ENCODE measurements around the gene KRTCAP3. TPM values are rescaled to one million over a fixed set of nuclear protein-coding genes. Genes with fewer than 3 reads are reported as not detected.
A peak's percentile ranks its signal among the peaks of the same experiment; 100 is the strongest.

KRTCAP3 gene
- total RNA-seq, 2 donors from 2014 or later: 27.0 to 29.7 TPM

DNA sequence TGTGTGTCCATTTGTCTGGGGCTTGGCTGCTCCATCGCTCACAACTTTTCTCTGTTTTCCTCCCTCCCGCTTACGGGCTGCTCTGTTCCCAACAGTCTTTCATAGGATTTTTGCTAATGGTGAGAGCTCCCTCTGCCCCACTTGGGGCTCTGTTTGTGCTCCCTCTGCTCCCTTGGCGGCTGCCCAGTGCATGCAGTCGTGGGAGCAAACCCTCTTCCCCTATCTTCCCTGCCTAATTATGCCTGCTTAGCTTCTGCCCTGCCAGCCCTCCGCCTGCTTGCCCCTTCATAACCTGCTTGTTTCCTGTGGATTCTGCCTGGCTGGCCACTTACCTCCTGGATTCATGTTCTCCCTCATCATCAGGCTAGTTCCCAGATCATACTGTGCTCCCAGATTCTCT, 6.6 kb upstream of the KRTCAP3 start:
- TF ChIP-seq, protein P1, sequence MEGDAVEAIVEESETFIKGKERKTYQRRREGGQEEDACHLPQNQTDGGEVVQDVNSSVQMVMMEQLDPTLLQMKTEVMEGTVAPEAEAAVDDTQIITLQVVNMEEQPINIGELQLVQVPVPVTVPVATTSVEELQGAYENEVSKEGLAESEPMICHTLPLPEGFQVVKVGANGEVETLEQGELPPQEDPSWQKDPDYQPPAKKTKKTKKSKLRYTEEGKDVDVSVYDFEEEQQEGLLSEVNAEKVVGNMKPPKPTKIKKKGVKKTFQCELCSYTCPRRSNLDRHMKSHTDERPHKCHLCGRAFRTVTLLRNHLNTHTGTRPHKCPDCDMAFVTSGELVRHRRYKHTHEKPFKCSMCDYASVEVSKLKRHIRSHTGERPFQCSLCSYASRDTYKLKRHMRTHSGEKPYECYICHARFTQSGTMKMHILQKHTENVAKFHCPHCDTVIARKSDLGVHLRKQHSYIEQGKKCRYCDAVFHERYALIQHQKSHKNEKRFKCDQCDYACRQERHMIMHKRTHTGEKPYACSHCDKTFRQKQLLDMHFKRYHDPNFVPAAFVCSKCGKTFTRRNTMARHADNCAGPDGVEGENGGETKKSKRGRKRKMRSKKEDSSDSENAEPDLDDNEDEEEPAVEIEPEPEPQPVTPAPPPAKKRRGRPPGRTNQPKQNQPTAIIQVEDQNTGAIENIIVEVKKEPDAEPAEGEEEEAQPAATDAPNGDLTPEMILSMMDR (conservative IDR thresholded peaks at IDR 0.05): no peak
- Mint-ChIP-seq H3K4me3 (no peak overlapping the region), H3K36me3 (ENCODE audit: low read depth) (peaks cover 72% of the 10 kb centered on the region), H3K4me1 (peaks cover 16% of the 10 kb centered on the region), H3K27me3 (ENCODE audit: insufficient read depth) (no peaks in the 10 kb centered on the region), H3K9me3 (no peaks in the 10 kb centered on the region), H3K27ac (peak overlapping the region; percentile 20)
- Histone ChIP-seq H3K9ac (ENCODE audit: extremely low read depth, low read length, poor library complexity, severe bottlenecking) (no peak overlapping the region), H3K9me3 (ENCODE audit: control insufficient read depth, low read length) (no peaks in the 10 kb centered on the region), H3K27me3 (ENCODE audit: control insufficient read depth, insufficient read depth, low read length, poor library complexity, severe bottlenecking) (no peaks in the 10 kb centered on the region), H3K36me3 (ENCODE audit: control insufficient read depth, insufficient read depth, low read length) (peaks cover 77% of the 10 kb centered on the region), H3K4me3 (ENCODE audit: low read length) (no peak overlapping the region), H3K4me1 (ENCODE audit: control insufficient read depth, insufficient read depth, low read length) (peaks cover under 1% of the 10 kb centered on the region), H3K27ac (ENCODE audit: low read depth, low read length) (no peak overlapping the region)
- 93 to 95% methylated on average over 6 of the region's 6 CpGs for WGBS, 2 experiments (ENCODE audit: insufficient coverage in 1 of 2, insufficient read length in 1 of 2)
- no peak for DNase-seq

DNA sequence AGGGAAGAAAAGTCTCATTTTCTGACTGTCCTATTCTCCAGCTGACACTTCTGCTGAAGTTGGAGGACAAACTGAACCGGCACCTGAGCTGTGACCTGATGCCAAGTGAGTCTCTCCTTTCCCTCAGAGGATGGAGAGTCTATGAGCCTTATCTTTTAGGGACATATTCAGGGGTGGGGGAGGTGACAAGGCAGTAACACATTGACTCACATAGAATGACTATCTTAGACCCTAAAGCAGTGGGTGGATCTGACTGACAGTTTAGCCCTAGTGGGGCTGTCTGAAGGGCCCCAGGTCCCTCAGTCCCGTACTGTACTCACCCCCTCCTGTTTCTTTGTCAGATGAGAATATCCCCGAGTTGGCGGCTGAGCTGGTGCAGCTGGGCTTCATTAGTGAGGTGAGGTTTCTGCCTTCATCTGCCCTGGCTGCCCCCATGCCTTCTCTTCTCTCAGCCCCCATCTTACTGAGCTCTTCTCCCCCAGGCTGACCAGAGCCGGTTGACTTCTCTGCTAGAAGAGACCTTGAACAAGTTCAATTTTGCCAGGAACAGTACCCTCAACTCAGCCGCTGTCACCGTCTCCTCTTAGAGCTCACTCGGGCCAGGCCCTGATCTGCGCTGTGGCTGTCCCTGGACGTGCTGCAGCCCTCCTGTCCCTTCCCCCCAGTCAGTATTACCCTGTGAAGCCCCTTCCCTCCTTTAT, 805 bp upstream of the KRTCAP3 start:
- Mint-ChIP-seq H3K4me3 (peak overlapping the region; percentile 55), H3K27me3 (ENCODE audit: insufficient read depth) (no peaks in the 10 kb centered on the region), H3K36me3 (ENCODE audit: low read depth) (peaks cover 69% of the 10 kb centered on the region), H3K9me3 (no peaks in the 10 kb centered on the region), H3K27ac (no peak overlapping the region), H3K4me1 (peaks cover 12% of the 10 kb centered on the region)
- TF ChIP-seq, protein P1 (conservative IDR thresholded peaks at IDR 0.05): no peak
- Histone ChIP-seq H3K36me3 (ENCODE audit: control insufficient read depth, insufficient read depth, low read length) (peaks cover 56% of the 10 kb centered on the region), H3K4me3 (ENCODE audit: low read length) (no peak overlapping the region), H3K27ac (ENCODE audit: low read depth, low read length) (no peak overlapping the region), H3K4me1 (ENCODE audit: control insufficient read depth, insufficient read depth, low read length) (peaks cover 3% of the 10 kb centered on the region), H3K27me3 (ENCODE audit: control insufficient read depth, insufficient read depth, low read length, poor library complexity, severe bottlenecking) (no peaks in the 10 kb centered on the region), H3K9me3 (ENCODE audit: control insufficient read depth, low read length) (no peaks in the 10 kb centered on the region), H3K9ac (ENCODE audit: extremely low read depth, low read length, poor library complexity, severe bottlenecking) (no peak overlapping the region)
- no peak for DNase-seq
- 89 to 100% methylated on average over 2 to 10 of the region's 10 CpGs for WGBS, 2 experiments (ENCODE audit: insufficient coverage in 1 of 2, insufficient read length in 1 of 2)

DNA sequence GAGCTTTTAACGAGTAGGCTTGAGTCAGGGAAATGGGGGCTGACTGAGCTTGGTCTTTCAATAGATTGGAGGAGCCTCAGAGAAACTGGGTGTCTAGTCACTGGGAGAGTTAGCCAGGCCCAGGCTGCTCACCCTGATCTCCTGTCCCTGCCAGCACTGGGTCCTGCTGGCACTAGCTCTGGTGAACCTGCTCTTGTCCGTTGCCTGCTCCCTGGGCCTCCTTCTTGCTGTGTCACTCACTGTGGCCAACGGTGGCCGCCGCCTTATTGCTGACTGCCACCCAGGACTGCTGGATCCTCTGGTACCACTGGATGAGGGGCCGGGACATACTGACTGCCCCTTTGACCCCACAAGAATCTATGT, 720 bp downstream of the KRTCAP3 start:
- peak overlapping the region; percentile 34 for H3K9ac ChIP-seq (ENCODE audit: extremely low read depth, low read length, poor library complexity, severe bottlenecking)
- Mint-ChIP-seq H3K4me1 (peaks cover 12% of the 10 kb centered on the region), H3K4me3 (peak overlapping the region; percentile 55), H3K27ac (peak overlapping the region; percentile 0), H3K9me3 (no peaks in the 10 kb centered on the region), H3K36me3 (ENCODE audit: low read depth) (peaks cover 67% of the 10 kb centered on the region), H3K27me3 (ENCODE audit: insufficient read depth) (no peaks in the 10 kb centered on the region)
- H3K4me3 ChIP-seq (ENCODE audit: low read length): peak overlapping the region; percentile 67
- peak; percentile 56 for DNase-seq
- peak overlapping the region; percentile 22 for H3K27ac ChIP-seq (ENCODE audit: low read depth, low read length)
- peaks cover 45% of the 10 kb centered on the region for H3K36me3 ChIP-seq (ENCODE audit: control insufficient read depth, insufficient read depth, low read length)
- 86 to 88% methylated on average over 6 of the region's 6 CpGs for WGBS, 2 experiments (ENCODE audit: insufficient coverage in 1 of 2, insufficient read length in 1 of 2)
- no peaks in the 10 kb centered on the region for H3K9me3 ChIP-seq (ENCODE audit: control insufficient read depth, low read length)
- no peaks in the 10 kb centered on the region for H3K27me3 ChIP-seq (ENCODE audit: control insufficient read depth, insufficient read depth, low read length, poor library complexity, severe bottlenecking)
- TF ChIP-seq, protein P1 (conservative IDR thresholded peaks at IDR 0.05): no peak
- peaks cover 3% of the 10 kb centered on the region for H3K4me1 ChIP-seq (ENCODE audit: control insufficient read depth, insufficient read depth, low read length)
